OCI-LY1 (cell line): ENCODE data around the gene NDUFV1.
"Not testable (repeated sequence)": the region's sequence is repeated elsewhere in the genome, so short reads cannot be mapped to it uniquely, and the experiment has no call there.

Experiments used
- EZH2 ChIP-seq: fragments of 200-600 bp; sonication (generic), shearing (Covaris generic); IDR thresholded peaks from 2 replicates; pipeline ENCODE4 v1.8.0; 2017; ENCODE audit warnings: borderline replicate concordance, mixed run types, mild to moderate bottlenecking, antibody characterized with exemption, low read length, moderate library complexity, mixed read lengths
- TF ChIP-seq, protein P1 (sequence below): fragments of 200-600 bp; sonication (generic), shearing (Covaris generic); IDR thresholded peaks from 2 replicates; pipeline ENCODE4 v1.5.1; 2017; ENCODE audit warnings: mild to moderate bottlenecking, antibody characterized with exemption, low read length, moderate library complexity, mixed read lengths

DNA sequence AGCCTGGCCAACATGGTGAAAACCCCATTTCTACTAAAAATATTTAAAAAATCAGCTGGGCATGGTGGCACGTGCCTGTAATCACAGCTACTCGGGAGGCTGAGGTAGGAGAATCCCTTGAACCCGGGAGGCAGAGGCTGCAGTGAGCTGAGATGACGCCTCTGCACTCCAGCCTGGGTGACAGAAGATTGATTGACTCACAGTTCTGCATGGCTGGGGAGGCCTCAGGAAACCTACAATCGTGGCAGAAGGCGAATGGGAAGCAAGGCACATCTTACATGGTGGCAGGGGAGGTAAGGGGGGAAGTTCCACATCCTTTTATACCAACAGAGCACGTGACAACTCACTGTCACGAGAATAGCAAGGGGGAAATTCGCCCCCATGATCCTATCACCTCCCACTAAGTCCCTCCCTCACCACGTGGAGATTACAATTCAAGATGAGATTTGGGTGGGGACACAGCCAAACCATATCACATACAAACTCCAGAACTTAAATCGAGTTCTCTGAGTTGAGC is 17.8 kb upstream of the NDUFV1 start:
- TF ChIP-seq, protein P1, sequence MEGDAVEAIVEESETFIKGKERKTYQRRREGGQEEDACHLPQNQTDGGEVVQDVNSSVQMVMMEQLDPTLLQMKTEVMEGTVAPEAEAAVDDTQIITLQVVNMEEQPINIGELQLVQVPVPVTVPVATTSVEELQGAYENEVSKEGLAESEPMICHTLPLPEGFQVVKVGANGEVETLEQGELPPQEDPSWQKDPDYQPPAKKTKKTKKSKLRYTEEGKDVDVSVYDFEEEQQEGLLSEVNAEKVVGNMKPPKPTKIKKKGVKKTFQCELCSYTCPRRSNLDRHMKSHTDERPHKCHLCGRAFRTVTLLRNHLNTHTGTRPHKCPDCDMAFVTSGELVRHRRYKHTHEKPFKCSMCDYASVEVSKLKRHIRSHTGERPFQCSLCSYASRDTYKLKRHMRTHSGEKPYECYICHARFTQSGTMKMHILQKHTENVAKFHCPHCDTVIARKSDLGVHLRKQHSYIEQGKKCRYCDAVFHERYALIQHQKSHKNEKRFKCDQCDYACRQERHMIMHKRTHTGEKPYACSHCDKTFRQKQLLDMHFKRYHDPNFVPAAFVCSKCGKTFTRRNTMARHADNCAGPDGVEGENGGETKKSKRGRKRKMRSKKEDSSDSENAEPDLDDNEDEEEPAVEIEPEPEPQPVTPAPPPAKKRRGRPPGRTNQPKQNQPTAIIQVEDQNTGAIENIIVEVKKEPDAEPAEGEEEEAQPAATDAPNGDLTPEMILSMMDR, result not testable (repeated sequence)
- not testable (repeated sequence) for TF ChIP-seq EZH2
